ENCODE data around the gene CAVIN4.

GRCh38 chr9:100555471-100555870 is 22.4 kb upstream of the CAVIN4 start:
- TF ChIP-seq CTCF (IDR thresholded peaks at IDR 0.05) (no peak), EZH2 (IDR thresholded peaks at IDR 0.05; ENCODE audit: borderline replicate concordance, insufficient read depth, low read depth, low read length, poor library complexity, severe bottlenecking) (no peak)
